SU-DHL-6 (cell line): ENCODE measurements around the gene PTPN14.

Experiments
- H2AFZ ChIP-seq: fragments of 200-600 bp; sonication (generic); 2 replicates; pipeline ENCODE4 v1.6.1; 2014; ENCODE audit warnings: low read depth, mild to moderate bottlenecking, moderate library complexity, mixed read lengths, antibody characterized with exemption, low read length; ENCODE audit not compliant: severe bottlenecking
- H3F3A ChIP-seq: fragments of 200-600 bp; shearing (Covaris generic); 2 replicates; pipeline ENCODE4 v1.6.0; 2016; ENCODE audit warnings: antibody characterized with exemption, mild to moderate bottlenecking; ENCODE audit not compliant: insufficient read depth
- H3K27ac ChIP-seq: fragments of 200-600 bp; sonication (generic); 2 replicates; pipeline ENCODE4 v1.5.1; 2016; ENCODE audit warnings: low read depth, mild to moderate bottlenecking, low read length, moderate library complexity, mixed read lengths
- H3K27me3 ChIP-seq: fragments of 200-600 bp; sonication (generic), shearing (Covaris generic); 2 replicates; pipeline ENCODE4 v1.6.0; 2014; ENCODE audit warnings: mild to moderate bottlenecking, low read length
- H3K36me3 ChIP-seq: fragments of 200-600 bp; sonication (generic); 2 replicates; pipeline ENCODE4 v1.6.1; 2014; ENCODE audit warnings: mild to moderate bottlenecking, low read length, mixed read lengths
- H3K4me2 ChIP-seq: fragments of 300-600, 200-600 bp; shearing (Covaris generic), sonication (generic); 2 replicates; pipeline ENCODE4 v1.6.0; 2014; ENCODE audit warnings: low read length, low read depth, mild to moderate bottlenecking; ENCODE audit not compliant: poor library complexity, severe bottlenecking
- H3K4me3 ChIP-seq: fragments of 200-600 bp; sonication (generic); 2 replicates; pipeline ENCODE4 v1.5.1; 2014; ENCODE audit warnings: antibody characterized with exemption, low read length, mild to moderate bottlenecking, mixed read lengths; ENCODE audit not compliant: insufficient read depth, poor library complexity, severe bottlenecking
- H3K79me2 ChIP-seq: fragments of 200-600 bp; sonication (generic); 2 replicates; pipeline ENCODE4 v1.6.1; 2014; ENCODE audit warnings: mild to moderate bottlenecking, low read length, moderate library complexity; ENCODE audit not compliant: insufficient read depth
- H3K9ac ChIP-seq: fragments of 200-600 bp; sonication (generic); 2 replicates; pipeline ENCODE4 v1.7.0; 2014; ENCODE audit warnings: mild to moderate bottlenecking, low read length
- H3K9me2 ChIP-seq: fragments of 200-600 bp; sonication (generic); replicated peaks from 2 replicates; pipeline ENCODE4 v1.6.1; 2014; ENCODE audit warnings: low read length; ENCODE audit not compliant: insufficient read depth
- H3K9me3 ChIP-seq: fragments of 200-600 bp; sonication (generic); 2 replicates; pipeline ENCODE4 v1.6.1; 2014; ENCODE audit warnings: low read length, mixed read lengths; ENCODE audit not compliant: insufficient read depth
- H4K20me1 ChIP-seq: fragments of 200-600 bp; sonication (generic); 2 replicates; pipeline ENCODE4 v1.6.1; 2014; ENCODE audit warnings: low read depth, mild to moderate bottlenecking, antibody characterized with exemption, low read length, moderate library complexity, mixed read lengths
- EZH2phosphoT487 ChIP-seq: fragments of 200-600 bp; sonication (generic), shearing (Covaris generic); conservative IDR thresholded peaks from 2 replicates; pipeline ENCODE4 v1.6.1; 2018; ENCODE audit warnings: mild to moderate bottlenecking, antibody characterized with exemption, low read length, moderate library complexity, mixed read lengths
- TF ChIP-seq, protein P1 (sequence below): fragments of 200-600 bp; sonication (generic); IDR thresholded peaks from one replicate; pipeline ENCODE4 v1.5.1; 2017; ENCODE audit warnings: antibody characterized with exemption, mild to moderate bottlenecking, low read length, moderate library complexity; ENCODE audit not compliant: insufficient read depth, poor library complexity, severe bottlenecking

Gene PTPN14

DNA sequence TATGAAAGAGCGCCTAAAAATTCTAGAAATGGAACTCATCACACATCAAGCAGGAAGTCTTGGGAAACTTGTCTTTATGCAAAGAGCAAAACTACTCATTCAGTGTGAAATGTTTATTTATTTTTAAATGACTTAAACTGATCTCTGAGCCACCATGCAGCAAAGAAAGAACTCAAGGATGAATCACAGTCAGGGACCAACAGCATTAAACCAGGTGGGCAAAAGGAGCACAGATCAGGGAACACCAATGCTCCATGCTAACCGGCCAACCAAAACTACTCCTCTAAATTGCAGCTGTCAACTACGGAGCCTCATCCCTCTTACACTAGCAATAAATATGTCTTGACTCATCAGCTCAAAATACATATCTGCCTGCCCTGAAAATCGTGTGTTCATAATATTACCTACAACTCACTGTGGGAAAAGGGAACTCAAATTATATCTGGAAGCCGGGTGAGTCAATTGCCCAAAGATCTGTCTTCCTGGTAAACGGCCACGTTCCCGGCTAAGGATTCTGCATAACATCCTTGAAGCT, 129.2 kb downstream of the PTPN14 start:
- Histone ChIP-seq H3F3A (no peaks in the 10 kb centered on the region), H3K9ac (no peak overlapping the region), H3K79me2 (no peaks in the 10 kb centered on the region), H4K20me1 (no peaks in the 10 kb centered on the region), H3K4me2 (no peak overlapping the region), H3K36me3 (no peaks in the 10 kb centered on the region), H3K27ac (no peak overlapping the region), H3K9me3 (no peaks in the 10 kb centered on the region), H3K4me3 (no peak overlapping the region), H3K27me3 (no peaks in the 10 kb centered on the region; the same call in 1 of the 2 replicates), H2AFZ (no peak overlapping the region), H3K9me2 (no peaks in the 10 kb centered on the region)
- TF ChIP-seq, protein P1, sequence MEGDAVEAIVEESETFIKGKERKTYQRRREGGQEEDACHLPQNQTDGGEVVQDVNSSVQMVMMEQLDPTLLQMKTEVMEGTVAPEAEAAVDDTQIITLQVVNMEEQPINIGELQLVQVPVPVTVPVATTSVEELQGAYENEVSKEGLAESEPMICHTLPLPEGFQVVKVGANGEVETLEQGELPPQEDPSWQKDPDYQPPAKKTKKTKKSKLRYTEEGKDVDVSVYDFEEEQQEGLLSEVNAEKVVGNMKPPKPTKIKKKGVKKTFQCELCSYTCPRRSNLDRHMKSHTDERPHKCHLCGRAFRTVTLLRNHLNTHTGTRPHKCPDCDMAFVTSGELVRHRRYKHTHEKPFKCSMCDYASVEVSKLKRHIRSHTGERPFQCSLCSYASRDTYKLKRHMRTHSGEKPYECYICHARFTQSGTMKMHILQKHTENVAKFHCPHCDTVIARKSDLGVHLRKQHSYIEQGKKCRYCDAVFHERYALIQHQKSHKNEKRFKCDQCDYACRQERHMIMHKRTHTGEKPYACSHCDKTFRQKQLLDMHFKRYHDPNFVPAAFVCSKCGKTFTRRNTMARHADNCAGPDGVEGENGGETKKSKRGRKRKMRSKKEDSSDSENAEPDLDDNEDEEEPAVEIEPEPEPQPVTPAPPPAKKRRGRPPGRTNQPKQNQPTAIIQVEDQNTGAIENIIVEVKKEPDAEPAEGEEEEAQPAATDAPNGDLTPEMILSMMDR, result no peak

- Histone ChIP-seq H3K27ac (no peak overlapping the region), H3K9me2 (no peaks in the 10 kb centered on the region), H2AFZ (no peak overlapping the region), H3K9me3 (no peaks in the 10 kb centered on the region), H3K36me3 (no peaks in the 10 kb centered on the region), H3K9ac (no peak overlapping the region), H3K27me3 (no peaks in the 10 kb centered on the region; the same call in 1 of the 2 replicates), H3K4me3 (no peak overlapping the region), H3K4me2 (no peak overlapping the region), H4K20me1 (no peaks in the 10 kb centered on the region), H3K79me2 (no peaks in the 10 kb centered on the region), H3F3A (no peaks in the 10 kb centered on the region)
- no peak for TF ChIP-seq EZH2phosphoT487
- TF ChIP-seq, protein P1, result no peak
Measured at GRCh38 chr1:214420833-214421232, 130.6 kb downstream of the PTPN14 start.

- H3K4me2 ChIP-seq, result no peak overlapping the region
- H3F3A ChIP-seq, result no peaks in the 10 kb centered on the region
- TF ChIP-seq EZH2phosphoT487, result no peak
- TF ChIP-seq, protein P1, result no peak
- H3K9me3 ChIP-seq, result no peaks in the 10 kb centered on the region
- H3K27ac ChIP-seq, result no peak overlapping the region
- no peak overlapping the region for H3K4me3 ChIP-seq
- no peaks in the 10 kb centered on the region for H3K9me2 ChIP-seq
- no peaks in the 10 kb centered on the region for H3K36me3 ChIP-seq
- H3K27me3 ChIP-seq, result no peaks in the 10 kb centered on the region; the same call in 1 of the 2 replicates
- H4K20me1 ChIP-seq, result no peaks in the 10 kb centered on the region
- H3K79me2 ChIP-seq, result no peaks in the 10 kb centered on the region
- no peak overlapping the region for H3K9ac ChIP-seq
- H2AFZ ChIP-seq, result no peak overlapping the region
Measured at GRCh38 chr1:214420341-214420740, 131.1 kb downstream of the PTPN14 start.
